ENCODE results near the gene PLA2G1B.

DNA sequence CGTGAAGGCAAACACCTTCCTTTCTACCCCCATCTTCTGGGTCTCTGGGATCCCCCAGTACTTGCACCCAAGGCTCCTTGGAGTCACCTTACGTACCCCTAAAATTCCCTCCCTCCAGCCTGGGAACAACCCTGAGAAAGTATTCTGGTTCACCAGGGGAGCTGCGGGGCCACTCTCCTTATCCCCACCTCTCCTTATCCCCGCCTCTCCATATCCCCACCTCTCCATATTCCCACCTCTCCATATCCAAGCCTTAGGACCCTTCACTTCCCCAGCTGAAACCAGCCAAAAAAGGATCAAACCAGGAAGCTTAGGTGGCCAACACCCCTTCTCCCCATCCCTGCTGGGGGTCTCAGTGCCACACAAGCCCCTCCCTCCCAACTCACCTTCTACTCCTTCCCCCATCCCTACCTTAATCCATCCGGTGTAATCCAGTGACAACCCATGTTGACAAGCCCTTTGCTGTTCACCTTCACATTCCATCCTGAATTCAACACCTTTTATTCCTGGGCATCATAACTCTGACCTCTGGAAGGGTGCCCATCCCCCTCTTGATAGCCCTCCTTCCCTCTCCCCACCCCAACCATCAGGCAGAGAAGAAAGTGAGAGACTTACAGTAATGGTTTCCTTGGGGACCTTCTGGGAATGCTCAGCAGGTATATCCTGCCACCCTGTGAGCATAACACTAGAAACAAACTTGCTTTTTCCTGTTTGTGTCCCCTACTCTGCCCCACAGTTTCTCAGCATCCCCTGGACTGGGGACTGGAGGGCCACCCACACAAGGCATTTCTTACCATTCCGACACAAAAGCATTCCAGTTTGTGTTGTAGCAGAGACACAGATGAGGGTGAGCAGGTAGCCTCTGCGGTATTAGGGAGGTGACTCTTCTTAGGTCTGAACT is 43.0 kb upstream of the PLA2G1B start:
- TF ChIP-seq CTCF (IDR thresholded peaks at IDR 0.05): no peak
- TF ChIP-seq POLR2A (IDR thresholded peaks at IDR 0.05): no peak
- no peak for TF ChIP-seq POLR2AphosphoS5 (IDR thresholded peaks at IDR 0.05)
- TF ChIP-seq EP300 (IDR thresholded peaks at IDR 0.05): no peak

All from gastroesophageal sphincter (tissue), 3 donors.